ENCODE data around the gene RASL10A. TPM values are rescaled to one million over a fixed set of nuclear protein-coding genes. Genes with fewer than 3 reads are reported as not detected.

RASL10A gene
- total and polyA plus RNA-seq, 2 experiments from 2014 or later: 1.6 to 3.0 TPM

DNA sequence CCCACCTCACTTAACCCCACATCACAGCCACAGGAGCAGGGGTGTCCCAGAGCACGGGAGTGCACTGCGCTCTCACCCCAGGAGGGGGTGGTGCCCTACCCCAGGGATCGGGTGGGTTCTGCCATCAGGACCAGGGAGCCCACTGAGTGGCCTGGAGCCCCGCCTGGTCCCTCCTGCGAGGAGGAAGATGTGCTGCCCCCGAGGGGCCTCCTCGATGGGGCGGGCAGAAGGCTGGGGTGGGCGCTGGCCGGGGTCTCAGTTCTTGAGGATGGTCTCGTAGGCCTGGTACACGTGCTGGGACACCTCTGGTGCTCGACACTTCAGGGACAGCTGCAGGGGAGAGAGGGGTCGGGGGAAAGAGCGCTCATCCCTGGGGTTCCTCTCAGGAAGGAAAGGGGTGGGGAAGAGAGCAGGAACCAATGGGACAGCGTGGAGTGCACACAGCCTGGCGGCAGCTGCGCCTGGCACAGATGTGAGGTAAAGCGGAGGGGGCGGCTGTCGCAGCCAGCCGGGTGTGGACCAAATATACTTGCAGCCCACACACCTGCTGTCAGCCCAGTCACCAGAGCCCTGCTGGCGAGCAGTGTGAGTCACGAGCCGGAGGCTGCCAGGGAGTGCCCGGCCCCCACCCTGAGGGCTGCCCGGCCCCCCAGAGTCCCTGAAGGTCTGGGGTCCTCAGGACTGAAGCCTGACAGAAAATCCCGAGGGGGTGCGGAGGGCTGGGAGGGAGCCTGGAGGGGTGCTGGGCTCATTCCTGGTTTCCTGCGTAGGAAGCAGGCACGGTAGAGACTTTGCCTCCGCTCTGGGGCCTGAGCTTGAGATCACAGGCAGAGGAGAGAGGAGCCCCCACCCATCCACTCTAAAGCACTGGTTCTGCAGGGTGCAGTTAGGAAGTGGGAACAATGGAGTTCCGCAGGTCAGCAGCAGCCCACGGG, 13.3 kb upstream of the RASL10A start:
- H3K9me3 Mint-ChIP-seq: no peaks in the 10 kb centered on the region
- no peak overlapping the region for H3K4me3 Mint-ChIP-seq
- DNase-seq (ENCODE audit: low spot score) (no peak), ATAC-seq (no peak)
- H3K79me2 ChIP-seq (replicated peaks; ENCODE audit: insufficient read depth): no peaks in the 10 kb centered on the region
- no peaks in the 10 kb centered on the region for H4K20me1 ChIP-seq (replicated peaks; ENCODE audit: insufficient read depth)
- TF ChIP-seq, protein P1, sequence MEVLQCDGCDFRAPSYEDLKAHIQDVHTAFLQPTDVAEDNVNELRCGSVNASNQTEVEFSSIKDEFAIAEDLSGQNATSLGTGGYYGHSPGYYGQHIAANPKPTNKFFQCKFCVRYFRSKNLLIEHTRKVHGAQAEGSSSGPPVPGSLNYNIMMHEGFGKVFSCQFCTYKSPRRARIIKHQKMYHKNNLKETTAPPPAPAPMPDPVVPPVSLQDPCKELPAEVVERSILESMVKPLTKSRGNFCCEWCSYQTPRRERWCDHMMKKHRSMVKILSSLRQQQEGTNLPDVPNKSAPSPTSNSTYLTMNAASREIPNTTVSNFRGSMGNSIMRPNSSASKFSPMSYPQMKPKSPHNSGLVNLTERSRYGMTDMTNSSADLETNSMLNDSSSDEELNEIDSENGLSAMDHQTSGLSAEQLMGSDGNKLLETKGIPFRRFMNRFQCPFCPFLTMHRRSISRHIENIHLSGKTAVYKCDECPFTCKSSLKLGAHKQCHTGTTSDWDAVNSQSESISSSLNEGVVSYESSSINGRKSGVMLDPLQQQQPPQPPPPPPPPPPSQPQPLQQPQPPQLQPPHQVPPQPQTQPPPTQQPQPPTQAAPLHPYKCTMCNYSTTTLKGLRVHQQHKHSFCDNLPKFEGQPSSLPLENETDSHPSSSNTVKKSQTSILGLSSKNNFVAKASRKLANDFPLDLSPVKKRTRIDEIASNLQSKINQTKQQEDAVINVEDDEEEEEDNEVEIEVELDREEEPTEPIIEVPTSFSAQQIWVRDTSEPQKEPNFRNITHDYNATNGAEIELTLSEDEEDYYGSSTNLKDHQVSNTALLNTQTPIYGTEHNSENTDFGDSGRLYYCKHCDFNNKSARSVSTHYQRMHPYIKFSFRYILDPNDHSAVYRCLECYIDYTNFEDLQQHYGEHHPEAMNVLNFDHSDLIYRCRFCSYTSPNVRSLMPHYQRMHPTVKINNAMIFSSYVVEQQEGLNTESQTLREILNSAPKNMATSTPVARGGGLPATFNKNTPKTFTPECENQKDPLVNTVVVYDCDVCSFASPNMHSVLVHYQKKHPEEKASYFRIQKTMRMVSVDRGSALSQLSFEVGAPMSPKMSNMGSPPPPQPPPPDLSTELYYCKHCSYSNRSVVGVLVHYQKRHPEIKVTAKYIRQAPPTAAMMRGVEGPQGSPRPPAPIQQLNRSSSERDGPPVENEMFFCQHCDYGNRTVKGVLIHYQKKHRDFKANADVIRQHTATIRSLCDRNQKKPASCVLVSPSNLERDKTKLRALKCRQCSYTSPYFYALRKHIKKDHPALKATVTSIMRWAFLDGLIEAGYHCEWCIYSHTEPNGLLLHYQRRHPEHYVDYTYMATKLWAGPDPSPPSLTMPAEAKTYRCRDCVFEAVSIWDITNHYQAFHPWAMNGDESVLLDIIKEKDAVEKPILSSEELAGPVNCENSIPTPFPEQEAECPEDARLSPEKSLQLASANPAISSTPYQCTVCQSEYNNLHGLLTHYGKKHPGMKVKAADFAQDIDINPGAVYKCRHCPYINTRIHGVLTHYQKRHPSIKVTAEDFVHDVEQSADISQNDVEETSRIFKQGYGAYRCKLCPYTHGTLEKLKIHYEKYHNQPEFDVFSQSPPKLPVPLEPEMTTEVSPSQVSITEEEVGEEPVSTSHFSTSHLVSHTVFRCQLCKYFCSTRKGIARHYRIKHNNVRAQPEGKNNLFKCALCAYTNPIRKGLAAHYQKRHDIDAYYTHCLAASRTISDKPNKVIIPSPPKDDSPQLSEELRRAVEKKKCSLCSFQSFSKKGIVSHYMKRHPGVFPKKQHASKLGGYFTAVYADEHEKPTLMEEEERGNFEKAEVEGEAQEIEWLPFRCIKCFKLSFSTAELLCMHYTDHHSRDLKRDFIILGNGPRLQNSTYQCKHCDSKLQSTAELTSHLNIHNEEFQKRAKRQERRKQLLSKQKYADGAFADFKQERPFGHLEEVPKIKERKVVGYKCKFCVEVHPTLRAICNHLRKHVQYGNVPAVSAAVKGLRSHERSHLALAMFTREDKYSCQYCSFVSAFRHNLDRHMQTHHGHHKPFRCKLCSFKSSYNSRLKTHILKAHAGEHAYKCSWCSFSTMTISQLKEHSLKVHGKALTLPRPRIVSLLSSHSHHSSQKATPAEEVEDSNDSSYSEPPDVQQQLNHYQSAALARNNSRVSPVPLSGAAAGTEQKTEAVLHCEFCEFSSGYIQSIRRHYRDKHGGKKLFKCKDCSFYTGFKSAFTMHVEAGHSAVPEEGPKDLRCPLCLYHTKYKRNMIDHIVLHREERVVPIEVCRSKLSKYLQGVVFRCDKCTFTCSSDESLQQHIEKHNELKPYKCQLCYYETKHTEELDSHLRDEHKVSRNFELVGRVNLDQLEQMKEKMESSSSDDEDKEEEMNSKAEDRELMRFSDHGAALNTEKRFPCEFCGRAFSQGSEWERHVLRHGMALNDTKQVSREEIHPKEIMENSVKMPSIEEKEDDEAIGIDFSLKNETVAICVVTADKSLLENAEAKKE (CRISPR knock-in tag; IDR thresholded peaks at IDR 0.05): no peak
- TF ChIP-seq, protein P2, sequence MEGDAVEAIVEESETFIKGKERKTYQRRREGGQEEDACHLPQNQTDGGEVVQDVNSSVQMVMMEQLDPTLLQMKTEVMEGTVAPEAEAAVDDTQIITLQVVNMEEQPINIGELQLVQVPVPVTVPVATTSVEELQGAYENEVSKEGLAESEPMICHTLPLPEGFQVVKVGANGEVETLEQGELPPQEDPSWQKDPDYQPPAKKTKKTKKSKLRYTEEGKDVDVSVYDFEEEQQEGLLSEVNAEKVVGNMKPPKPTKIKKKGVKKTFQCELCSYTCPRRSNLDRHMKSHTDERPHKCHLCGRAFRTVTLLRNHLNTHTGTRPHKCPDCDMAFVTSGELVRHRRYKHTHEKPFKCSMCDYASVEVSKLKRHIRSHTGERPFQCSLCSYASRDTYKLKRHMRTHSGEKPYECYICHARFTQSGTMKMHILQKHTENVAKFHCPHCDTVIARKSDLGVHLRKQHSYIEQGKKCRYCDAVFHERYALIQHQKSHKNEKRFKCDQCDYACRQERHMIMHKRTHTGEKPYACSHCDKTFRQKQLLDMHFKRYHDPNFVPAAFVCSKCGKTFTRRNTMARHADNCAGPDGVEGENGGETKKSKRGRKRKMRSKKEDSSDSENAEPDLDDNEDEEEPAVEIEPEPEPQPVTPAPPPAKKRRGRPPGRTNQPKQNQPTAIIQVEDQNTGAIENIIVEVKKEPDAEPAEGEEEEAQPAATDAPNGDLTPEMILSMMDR (conservative IDR thresholded peaks at IDR 0.05; ENCODE audit: low read depth in 2 of 2): no peak
- no peak for TF ChIP-seq NANOG (IDR thresholded peaks at IDR 0.05; ENCODE audit: borderline replicate concordance)
- no peak for TF ChIP-seq STAT1 (IDR thresholded peaks at IDR 0.05; ENCODE audit: unreplicated experiment)
- no peak for TF ChIP-seq ZNF331 (CRISPR knock-in tag; IDR thresholded peaks at IDR 0.05; ENCODE audit: low read depth)
- TF ChIP-seq EZH2 (IDR thresholded peaks at IDR 0.05; ENCODE audit: low read depth, unreplicated experiment): no peak
- no peak for TF ChIP-seq ZNF114 (CRISPR knock-in tag; IDR thresholded peaks at IDR 0.05)
- TF ChIP-seq, protein P3, sequence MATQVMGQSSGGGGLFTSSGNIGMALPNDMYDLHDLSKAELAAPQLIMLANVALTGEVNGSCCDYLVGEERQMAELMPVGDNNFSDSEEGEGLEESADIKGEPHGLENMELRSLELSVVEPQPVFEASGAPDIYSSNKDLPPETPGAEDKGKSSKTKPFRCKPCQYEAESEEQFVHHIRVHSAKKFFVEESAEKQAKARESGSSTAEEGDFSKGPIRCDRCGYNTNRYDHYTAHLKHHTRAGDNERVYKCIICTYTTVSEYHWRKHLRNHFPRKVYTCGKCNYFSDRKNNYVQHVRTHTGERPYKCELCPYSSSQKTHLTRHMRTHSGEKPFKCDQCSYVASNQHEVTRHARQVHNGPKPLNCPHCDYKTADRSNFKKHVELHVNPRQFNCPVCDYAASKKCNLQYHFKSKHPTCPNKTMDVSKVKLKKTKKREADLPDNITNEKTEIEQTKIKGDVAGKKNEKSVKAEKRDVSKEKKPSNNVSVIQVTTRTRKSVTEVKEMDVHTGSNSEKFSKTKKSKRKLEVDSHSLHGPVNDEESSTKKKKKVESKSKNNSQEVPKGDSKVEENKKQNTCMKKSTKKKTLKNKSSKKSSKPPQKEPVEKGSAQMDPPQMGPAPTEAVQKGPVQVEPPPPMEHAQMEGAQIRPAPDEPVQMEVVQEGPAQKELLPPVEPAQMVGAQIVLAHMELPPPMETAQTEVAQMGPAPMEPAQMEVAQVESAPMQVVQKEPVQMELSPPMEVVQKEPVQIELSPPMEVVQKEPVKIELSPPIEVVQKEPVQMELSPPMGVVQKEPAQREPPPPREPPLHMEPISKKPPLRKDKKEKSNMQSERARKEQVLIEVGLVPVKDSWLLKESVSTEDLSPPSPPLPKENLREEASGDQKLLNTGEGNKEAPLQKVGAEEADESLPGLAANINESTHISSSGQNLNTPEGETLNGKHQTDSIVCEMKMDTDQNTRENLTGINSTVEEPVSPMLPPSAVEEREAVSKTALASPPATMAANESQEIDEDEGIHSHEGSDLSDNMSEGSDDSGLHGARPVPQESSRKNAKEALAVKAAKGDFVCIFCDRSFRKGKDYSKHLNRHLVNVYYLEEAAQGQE (IDR thresholded peaks at IDR 0.05; ENCODE audit: unreplicated experiment): no peak
- TF ChIP-seq JUNB (IDR thresholded peaks at IDR 0.05; ENCODE audit: unreplicated experiment): no peak
- no peak for TF ChIP-seq CREB1 (CRISPR knock-in tag; IDR thresholded peaks at IDR 0.05; ENCODE audit: low read depth)
- no peak for TF ChIP-seq EZH2phosphoT487 (IDR thresholded peaks at IDR 0.05; ENCODE audit: unreplicated experiment)
- TF ChIP-seq POLR2AphosphoS5 (IDR thresholded peaks at IDR 0.05; ENCODE audit: low read depth): no peak
- TF ChIP-seq, protein P4, sequence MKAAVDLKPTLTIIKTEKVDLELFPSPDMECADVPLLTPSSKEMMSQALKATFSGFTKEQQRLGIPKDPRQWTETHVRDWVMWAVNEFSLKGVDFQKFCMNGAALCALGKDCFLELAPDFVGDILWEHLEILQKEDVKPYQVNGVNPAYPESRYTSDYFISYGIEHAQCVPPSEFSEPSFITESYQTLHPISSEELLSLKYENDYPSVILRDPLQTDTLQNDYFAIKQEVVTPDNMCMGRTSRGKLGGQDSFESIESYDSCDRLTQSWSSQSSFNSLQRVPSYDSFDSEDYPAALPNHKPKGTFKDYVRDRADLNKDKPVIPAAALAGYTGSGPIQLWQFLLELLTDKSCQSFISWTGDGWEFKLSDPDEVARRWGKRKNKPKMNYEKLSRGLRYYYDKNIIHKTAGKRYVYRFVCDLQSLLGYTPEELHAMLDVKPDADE (IDR thresholded peaks at IDR 0.05): no peak
- no peak overlapping the region for H3K4me3 ChIP-seq
- peaks cover 10% of the 10 kb centered on the region for H3K27me3 Mint-ChIP-seq (ENCODE audit: insufficient read depth, low read depth, poor library complexity)
- H3K4me1 Mint-ChIP-seq: peaks cover 6% of the 10 kb centered on the region; the same call in 1 of the 3 replicates
- H3K4me1 ChIP-seq (ENCODE audit: insufficient read depth): no peaks in the 10 kb centered on the region
- H3K27ac ChIP-seq (ENCODE audit: low read depth): no peak overlapping the region
- H3F3A ChIP-seq (replicated peaks; ENCODE audit: low read depth): no peaks in the 10 kb centered on the region
- no peaks in the 10 kb centered on the region for H3K9me2 ChIP-seq (ENCODE audit: insufficient read depth)
- H2AFZ ChIP-seq: no peak overlapping the region
- H3K4me2 ChIP-seq: no peak overlapping the region
- 0 out of 2 replicates have a peak overlapping the region, but pooled peaks have one; percentile 80 for H3K27ac Mint-ChIP-seq
- H3K36me3 ChIP-seq (ENCODE audit: insufficient read depth): no peaks in the 10 kb centered on the region
- H3K36me3 Mint-ChIP-seq (ENCODE audit: low read depth): peaks cover 7% of the 10 kb centered on the region
- H3K27me3 ChIP-seq (ENCODE audit: insufficient read depth): no peaks in the 10 kb centered on the region

Measured in GM23338 (cell line).